ENCODE results near the gene KCNC1.

KCNC1 gene

DNA sequence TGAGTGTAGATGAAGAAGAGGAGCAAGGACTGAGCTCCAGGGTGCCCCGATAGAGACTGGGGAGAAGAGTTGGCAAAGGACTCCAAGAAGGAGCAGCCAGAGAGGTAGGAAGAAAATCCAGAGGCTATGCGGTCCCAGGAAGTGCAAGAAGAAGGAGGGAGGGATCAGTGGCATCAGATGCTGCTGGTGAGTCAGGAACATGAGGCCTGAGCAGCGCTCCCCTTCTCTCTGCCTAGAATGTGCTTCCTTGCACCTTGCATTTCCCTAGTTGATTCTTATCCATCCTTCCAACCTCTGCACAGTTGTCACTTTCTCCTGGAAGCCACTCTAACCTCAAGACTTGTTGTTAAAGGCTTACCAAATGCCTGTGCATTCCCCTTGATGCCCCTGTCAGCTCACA, 21.3 kb downstream of the KCNC1 start:
- no peak for DNase-seq

DNA sequence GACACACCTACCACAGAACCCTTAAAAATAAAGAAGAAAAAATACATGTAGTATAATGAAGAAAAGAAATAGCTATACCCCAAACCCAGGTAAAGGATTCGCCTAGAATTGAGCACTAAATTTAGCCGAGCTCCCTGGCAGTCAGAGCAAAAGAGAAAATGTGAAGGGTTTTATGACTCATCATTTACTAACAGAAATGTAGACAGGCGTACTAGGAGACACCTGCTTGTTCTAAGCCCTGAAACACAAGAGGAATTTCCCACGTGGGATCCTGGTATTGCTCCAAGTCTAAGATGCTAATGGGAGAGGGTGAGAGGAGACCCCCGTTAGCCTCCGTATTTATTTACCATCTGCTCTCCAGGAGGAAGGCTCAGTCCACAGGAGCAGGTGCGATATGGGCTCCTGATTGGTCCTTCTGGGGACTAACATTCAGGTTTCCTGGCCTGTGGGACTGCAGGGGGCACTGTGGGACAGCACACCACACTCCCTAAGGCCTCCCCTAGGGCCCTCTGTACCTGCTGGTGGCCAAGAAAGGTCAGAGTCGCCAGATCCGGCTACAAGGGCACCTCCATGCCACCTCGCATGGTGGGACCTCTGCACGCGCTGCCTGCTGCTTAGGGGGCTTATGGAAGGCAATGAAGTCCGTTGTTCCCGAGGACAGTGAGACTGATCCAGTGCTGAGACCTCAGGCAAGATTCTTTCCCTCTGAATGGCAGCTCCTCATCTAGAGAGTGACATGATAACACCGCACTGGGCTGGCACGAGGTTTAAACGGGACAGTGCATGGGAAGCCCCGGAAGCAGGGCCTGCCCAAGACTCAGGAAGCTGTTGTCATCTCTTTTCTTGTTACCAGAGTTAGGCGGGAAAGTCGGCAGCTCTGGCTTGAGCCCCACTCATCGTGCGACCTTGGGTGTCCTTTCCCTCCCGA, 25.8 kb downstream of the KCNC1 start:
- DNase-seq = peak in 2 of 3 donors; percentile 28 to 39

DNA sequence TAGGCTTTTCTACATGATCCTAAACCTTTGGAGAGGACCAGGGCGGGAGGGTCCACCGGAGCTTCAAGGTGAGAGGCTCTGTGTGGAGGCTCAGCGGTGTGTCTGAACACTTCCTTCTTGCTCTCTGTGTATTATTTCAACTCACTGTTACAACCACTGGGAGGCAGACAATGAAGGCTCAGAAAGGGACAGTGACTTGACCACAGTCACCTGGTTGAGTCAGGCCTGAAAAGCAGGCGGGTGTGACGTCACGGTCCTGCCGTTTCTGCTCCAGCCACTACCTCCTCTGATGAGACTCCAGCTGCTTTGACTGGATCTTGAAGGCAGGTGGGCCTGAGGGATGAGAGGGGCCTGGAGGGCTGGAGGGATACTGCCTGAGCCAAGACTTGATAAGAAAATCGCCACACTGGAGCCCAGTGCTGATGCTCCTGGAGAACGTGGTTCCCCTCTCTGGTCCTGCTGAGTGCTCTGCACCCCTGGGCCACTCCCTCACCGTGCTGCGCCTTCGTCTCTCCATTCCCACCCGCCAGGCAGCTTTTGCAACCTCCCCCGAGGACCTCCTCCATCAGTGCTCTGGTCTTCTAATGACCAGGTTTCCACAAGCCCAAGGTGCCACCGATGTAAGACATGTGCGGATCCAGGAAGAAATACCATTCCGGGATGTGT, 27.9 kb downstream of the KCNC1 start:
- no peak for DNase-seq

- no peak for DNase-seq
These were observed 28.7 kb downstream of the KCNC1 start for GRCh38 chr11:17763244-17763643.

DNA sequence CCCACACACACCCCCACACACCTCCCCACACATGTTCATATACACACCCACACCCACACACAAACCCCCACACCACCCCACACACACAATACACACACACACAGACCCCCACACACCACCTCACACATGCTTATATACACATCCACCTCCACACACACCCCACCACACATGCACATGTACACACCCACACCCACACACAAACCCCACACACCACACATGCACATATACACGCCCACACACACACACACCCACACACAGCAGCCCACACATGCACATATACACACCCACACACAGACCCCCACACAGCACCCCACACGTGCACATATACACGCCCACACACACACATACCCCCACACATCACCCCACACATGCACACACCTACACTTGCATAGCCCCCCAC, 29.1 kb downstream of the KCNC1 start:
- no peak for DNase-seq

DNA sequence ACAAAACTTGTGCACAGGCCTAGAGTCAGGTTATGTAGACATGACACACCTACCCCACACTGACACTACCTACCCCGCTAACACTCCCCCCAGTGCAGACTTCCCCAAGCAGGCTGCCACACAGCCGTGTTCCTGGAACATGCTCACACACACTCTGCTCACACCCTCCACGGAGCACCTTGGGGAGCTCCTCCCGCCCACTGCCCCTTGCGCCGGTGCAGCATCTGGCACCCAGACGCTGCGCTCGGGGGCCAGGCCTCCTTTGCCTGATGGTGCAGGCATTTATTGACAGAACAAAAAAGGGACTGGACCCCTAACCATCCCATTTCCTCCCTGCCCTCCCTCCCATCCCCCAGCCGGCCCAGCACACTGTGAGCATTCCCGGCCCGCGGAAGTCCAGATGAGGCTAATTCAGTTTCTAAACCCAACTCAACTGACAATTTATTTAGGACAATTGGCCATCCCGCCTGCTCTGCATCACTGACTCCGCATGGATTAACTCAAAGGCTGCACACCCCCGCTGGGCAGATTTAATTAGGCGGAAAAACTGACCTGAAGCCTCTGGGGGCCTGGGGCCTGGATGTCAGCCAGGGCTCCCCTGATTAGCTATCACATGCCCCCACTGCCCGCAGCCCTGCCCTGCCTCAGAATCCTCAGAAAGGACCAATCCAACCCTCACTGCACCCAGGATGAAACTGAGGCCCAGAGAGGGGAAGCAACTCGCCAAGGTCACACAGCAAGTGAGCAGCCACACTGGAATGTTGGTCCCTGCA, 30.1 kb downstream of the KCNC1 start:
- DNase-seq = no peak

GRCh38 chr11:17765356-17766072, 30.9 kb downstream of the KCNC1 start:
- no peak for DNase-seq

- DNase-seq = no peak
These were observed 31.4 kb downstream of the KCNC1 start for GRCh38 chr11:17766073-17766359.

GRCh38 chr11:17766590-17766989, 32.0 kb downstream of the KCNC1 start:
- no peak for DNase-seq

DNA sequence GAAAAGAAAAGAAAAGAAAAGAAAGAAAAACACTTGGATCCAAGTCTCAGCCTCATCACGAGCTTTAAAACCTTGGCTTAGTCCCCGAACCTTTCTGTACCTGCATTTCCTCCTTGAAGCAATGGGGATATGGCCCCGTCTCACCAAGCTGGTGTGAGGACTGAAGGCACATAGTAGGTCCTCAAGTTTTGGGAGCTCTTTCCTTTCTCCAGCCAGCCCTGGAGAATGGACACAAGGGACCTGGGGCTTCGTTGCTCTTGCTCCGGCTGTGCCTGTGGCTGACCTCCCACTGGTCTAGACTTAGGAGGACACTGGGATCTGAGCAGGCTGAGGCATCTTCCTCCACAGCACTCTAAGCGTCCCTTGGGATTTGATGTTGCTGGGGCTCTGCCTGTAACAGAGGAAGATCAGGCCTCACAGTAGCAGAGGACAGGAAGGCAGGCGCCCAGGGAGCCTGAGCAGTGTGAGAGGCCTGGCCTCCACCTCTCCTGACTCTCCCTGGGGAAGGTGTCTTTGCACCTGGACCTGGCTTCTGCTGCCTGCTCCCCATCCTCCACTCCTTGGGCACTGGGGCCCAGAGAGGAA, 32.8 kb downstream of the KCNC1 start:
- DNase-seq = no peak

DNA sequence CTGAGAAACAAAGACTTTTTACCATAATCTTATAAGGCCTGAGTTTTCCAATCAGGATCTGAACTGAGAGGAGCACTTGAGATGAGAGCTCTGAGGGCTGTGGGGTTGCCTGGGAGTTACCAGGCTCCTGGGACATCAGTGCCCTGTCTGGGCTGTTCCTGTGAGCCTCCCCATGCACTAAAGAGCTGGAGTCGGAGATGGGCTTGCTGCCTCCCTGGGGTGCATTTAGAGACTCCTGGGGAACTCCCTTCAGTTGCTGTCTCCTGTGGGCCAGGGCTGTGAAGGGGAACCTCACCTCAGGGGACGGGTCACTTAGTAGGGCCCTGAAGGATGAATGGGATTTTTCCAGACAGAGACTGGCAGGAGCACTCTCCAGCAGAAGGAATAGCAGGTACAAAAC, 33.3 kb downstream of the KCNC1 start:
- no peak for DNase-seq

DNA sequence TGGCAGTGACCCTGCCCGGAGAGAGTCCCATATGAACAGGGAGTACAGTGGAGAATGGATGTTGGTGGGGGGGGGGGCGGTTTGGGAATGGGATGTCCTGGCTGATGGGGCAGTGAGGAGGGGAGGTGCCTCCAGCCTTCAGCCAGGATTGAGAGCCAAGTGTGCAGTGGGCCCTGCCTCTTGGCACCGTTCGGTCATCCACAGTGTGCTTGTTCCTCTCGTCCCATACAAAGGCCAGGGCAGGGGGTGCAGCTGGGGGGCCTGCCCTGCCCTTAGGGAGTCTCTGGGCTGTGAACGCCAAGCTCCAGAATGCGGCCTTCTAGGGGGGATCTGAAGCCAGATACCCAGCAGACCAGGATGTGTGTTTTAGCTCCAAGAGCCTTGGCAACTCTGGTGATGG, 34.0 kb downstream of the KCNC1 start:
- no peak for DNase-seq

DNA sequence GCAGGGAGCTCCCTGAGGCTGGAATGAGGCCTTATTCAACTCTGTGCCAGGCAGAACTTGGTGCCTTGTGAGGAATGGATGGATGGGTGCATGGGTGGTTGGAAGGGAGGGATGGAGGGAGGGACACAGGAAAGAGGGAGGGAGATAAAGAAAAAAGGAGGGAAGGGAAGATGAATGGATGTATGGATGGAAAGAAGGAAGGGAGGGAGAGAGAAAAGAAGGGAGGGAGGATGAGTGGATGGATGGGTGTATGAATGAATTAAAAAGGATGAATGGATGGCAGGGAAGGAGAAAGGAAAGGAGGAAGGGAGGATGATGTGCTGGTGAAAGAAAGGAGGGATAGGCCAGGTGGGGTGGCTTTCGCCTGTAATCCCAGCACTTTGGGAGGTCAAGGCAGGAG, 34.6 kb downstream of the KCNC1 start:
- no peak for DNase-seq

GRCh38 chr11:17770048-17770652, 35.6 kb downstream of the KCNC1 start:
- peak in 1 of 3 donors; percentile 34 for DNase-seq

- no peak for DNase-seq
These were observed 36.3 kb downstream of the KCNC1 start for GRCh38 chr11:17770917-17771316.

- DNase-seq = no peak
These were observed 36.8 kb downstream of the KCNC1 start for GRCh38 chr11:17771415-17771814.

DNA sequence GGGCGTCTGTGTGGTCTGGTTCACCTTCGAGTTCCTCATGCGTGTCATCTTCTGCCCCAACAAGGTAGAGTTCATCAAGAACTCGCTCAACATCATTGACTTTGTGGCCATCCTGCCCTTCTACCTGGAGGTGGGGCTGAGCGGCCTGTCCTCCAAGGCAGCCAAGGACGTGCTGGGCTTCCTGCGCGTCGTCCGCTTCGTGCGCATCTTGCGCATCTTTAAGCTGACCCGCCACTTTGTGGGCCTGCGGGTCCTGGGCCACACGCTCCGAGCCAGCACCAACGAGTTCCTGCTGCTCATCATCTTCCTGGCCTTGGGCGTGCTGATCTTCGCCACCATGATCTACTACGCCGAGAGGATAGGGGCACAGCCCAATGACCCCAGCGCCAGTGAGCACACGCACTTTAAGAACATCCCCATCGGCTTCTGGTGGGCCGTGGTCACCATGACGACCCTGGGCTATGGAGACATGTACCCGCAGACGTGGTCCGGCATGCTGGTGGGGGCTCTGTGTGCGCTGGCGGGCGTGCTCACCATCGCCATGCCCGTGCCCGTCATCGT, 37.3 kb downstream of the KCNC1 start:
- DNase-seq = no peak

DNA sequence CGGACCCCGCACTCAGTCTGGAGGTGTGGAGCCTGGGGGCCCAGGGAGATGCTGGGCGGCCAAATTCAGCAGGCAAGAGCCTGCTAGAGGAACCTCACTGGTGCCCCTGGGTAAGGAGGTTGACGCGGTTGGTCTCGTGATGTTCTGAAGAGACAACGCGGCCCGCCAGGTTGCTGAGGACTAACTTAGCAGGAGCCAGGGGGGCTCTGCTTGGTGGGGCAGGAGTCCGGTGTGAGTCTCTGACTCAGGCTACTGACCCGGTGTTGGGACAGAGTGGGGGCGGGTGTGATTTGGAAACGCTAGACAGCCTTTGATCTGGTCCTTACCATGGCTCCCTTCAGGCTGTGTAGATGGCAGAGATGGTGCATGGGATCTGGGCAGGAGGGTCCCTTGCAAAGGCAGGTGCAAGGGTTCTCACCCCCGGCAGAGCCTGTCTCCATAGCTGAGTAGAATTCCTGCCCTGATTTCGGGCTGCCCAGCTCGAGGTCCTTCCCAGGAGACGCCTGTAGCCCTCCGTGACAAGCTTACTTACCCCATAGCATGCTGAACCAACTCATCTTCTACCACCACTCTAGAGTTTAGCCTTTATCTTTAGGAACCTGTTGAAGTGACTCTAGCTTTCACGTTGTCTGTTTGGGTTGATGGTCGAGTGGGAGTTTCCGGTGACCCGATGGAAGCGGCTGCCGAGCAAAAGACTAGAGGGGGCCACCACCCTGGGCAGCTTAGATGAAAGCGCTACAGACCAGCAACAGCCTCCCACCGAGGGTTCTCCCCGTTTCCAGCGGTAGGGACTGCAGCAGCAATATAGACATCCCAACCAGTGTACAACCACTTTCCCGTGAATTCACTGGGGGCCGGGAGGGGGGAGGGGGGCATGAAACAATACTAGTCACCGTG, 38.4 kb downstream of the KCNC1 start:
- DNase-seq = no peak

DNA sequence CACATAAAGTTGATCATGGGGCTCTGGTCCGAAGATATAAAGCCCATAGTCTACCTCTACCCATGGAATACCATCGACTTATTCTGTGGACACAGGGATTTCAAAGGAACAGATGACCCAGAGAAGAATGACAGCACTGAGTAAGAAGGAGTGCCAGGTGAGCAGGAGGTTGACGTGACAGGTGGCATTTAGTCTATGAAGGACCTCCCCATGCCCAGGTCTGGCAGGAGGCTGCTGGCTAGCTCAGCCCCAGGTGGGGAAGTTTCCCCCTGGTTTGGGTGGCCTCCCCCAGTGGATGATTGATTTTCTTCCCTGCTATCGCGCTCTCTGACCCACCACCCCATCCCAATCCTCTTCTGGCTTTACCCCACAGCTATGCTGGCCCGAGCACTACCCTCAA, 39.1 kb downstream of the KCNC1 start:
- no peak for DNase-seq

DNA sequence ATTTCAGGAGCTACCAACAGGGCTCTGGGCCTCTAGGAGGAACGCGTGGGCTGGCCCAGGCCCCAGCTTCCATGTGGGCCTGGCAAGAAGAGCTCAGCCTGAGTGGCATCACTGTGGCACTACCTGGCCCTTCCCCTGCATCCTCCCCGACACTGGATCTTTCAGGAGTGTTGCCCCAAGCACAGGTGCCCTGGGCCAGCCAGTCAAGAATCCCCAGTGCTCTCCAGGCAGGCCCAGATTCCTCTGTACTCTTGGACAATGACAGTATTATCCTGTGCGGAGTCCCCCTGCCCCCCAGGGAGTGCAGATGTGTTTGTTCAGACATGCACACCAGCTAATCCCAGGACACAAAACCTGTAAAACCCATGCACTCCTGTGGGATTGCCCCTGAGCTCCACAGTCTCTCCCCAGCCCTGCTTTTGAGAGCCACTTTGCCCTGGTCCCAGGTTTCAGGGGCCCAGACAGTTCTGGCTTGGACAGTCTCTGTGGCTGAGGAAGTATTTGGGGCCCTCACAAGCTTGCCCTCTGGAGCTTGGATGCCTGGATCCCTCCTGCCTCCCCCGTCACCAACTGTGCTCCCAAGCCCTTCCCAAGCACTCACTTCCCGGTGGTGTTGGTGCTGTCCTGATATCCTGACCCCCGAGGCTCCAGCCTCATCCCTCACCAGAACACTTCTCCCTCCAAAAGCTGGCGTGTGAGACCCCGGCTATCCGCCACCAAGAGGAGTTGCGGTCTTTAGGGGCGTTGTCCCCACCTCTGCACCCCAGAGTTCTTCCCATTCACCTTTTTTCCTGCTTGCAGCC, 39.9 kb downstream of the KCNC1 start:
- DNase-seq = no peak

All from suppressor macrophage treated with lipopolysaccharide for 1 hour (primary cell).